22Rv1 (cell line): Measurements from ENCODE around the gene EPAS1.

Experiments used
- ZFX ChIP-seq: fragments of 450-650 bp; IDR thresholded peaks from 2 replicates; pipeline ENCODE4 v1.6.1; 2017; ENCODE audit warnings: antibody characterized with exemption, borderline replicate concordance
- TF ChIP-seq, protein P1 (sequence below): fragments of 450-650 bp; IDR thresholded peaks from 2 replicates; pipeline ENCODE4 v1.5.1; 2017; ENCODE audit warnings: mild to moderate bottlenecking

GRCh38 chr2:46311651-46312223 lies 14.5 kb downstream of the EPAS1 start:
- TF ChIP-seq, protein P1, sequence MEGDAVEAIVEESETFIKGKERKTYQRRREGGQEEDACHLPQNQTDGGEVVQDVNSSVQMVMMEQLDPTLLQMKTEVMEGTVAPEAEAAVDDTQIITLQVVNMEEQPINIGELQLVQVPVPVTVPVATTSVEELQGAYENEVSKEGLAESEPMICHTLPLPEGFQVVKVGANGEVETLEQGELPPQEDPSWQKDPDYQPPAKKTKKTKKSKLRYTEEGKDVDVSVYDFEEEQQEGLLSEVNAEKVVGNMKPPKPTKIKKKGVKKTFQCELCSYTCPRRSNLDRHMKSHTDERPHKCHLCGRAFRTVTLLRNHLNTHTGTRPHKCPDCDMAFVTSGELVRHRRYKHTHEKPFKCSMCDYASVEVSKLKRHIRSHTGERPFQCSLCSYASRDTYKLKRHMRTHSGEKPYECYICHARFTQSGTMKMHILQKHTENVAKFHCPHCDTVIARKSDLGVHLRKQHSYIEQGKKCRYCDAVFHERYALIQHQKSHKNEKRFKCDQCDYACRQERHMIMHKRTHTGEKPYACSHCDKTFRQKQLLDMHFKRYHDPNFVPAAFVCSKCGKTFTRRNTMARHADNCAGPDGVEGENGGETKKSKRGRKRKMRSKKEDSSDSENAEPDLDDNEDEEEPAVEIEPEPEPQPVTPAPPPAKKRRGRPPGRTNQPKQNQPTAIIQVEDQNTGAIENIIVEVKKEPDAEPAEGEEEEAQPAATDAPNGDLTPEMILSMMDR, result no peak
- no peak for TF ChIP-seq ZFX
